Measurements from ENCODE around the gene GYPA. TPM values are rescaled to one million over a fixed set of nuclear protein-coding genes. Genes with fewer than 3 reads are reported as not detected.
"Not testable (repeated sequence)": the region's sequence is repeated elsewhere in the genome, so short reads cannot be mapped to it uniquely, and the experiment has no call there.

The GYPA gene
- total RNA-seq, 3 donors from 2014 or later (not counting 1 experiment from before 2014, with no cell fraction given): not detected

DNA sequence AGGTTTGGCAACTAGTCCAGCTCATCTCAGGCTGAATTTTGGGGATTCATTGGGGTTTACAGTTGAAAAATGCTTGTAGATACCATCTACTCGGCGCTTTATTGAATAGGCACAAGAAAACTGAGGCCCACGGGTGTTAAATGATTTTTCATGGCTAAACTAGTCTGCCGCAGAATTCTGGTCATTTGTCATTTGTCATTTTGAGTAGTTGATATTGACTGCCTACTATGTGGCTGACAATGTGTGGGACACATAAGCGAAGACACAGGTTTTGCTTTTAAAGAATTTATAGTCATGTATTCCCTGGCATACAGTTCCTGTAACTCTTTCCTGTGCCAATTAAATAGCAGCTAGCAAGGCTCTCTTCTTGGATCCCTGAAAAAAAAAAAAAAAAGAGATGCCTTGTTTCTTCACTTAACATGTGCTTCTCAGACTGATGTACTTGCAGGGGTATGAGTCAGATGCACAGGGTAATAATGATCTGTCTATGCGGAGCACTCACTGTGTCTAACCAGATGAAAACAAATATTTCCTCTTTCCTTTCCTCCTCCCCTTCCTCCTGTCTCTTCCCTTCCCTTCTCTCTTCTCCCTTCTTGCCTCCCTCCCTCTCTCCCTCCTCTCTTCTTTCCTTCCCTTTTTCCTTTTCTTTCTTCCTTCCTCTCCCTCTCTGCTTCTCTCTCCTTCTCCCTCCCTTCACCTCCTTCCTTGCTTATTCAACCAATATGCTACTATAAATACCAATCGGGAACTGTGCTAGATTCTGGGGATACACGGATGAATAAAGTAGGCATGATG is 3.2 kb downstream of the GYPA start:
- H3K27ac Mint-ChIP-seq; H3K36me3 ChIP-seq (ENCODE audit: control insufficient read depth, insufficient read depth, low read length); ATAC-seq; H3K4me1 Mint-ChIP-seq; H3K27me3 ChIP-seq (ENCODE audit: control insufficient read depth, insufficient read depth, low read length); H3K4me3 Mint-ChIP-seq; H3K36me3 Mint-ChIP-seq; H3K9me3 Mint-ChIP-seq; intact Hi-C loops (cut with micrococcal nuclease); H3K4me3 ChIP-seq (ENCODE audit: low read length); H3K9me3 ChIP-seq (ENCODE audit: control insufficient read depth, insufficient read depth, low read length); H3K27ac ChIP-seq (ENCODE audit: low read length); DNase-seq; H3K27me3 Mint-ChIP-seq (ENCODE audit: low read depth in 2 of 2); H3K4me1 ChIP-seq (ENCODE audit: control insufficient read depth, insufficient read depth, low read length): not testable (repeated sequence)
- 86% methylated on average over 6 of the region's 8 CpGs for WGBS (ENCODE audit: insufficient coverage)

DNA sequence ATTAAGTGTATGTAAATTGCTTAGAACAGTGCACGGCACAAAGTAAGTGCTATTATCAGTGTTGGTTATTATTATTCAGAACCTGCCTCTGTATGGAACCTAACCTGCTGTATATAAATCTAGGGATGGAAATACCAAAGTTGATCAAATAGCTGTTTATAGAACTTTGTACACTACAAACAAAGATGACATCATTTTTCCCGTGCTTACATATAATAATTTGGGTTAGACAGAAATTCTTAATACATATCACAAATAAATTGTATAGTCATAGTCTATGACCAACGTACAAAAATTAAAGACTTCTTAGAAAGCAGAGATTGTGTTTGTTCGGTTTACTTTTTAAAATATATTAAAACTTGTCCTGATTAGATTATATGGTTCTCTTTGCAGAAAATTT is 4.3 kb downstream of the GYPA start:
- H3K36me3 ChIP-seq (ENCODE audit: control insufficient read depth, insufficient read depth, low read length); H3K27me3 Mint-ChIP-seq (ENCODE audit: low read depth in 2 of 2); H3K4me1 Mint-ChIP-seq; H3K9me3 ChIP-seq (ENCODE audit: control insufficient read depth, insufficient read depth, low read length); H3K27ac ChIP-seq (ENCODE audit: low read length); H3K36me3 Mint-ChIP-seq; H3K4me3 ChIP-seq (ENCODE audit: low read length); H3K27ac Mint-ChIP-seq; H3K4me1 ChIP-seq (ENCODE audit: control insufficient read depth, insufficient read depth, low read length); H3K9me3 Mint-ChIP-seq; H3K27me3 ChIP-seq (ENCODE audit: control insufficient read depth, insufficient read depth, low read length); ATAC-seq; DNase-seq; H3K4me3 Mint-ChIP-seq; intact Hi-C loops (cut with micrococcal nuclease): not testable (repeated sequence)
- no CpG with 5 or more reads among the region's 4 CpGs for WGBS (ENCODE audit: insufficient coverage)

DNA sequence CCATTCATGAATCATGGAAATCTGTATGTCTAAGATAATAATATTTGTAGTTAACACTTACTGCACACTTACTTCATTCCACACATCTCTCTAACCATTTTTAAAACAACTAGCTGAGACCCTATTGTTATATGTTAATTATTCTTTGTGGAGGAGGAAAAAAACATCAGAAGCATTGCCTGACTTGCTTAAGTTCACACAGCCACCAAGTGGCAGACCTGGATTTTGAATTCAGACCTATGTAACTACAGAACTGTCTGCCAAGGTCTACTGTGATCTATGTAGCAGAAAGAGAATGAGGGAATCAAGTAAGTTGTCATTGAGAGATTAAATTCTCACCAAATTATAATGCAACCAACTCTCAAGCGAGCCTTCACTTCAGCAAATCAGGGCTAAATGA is 10.4 kb downstream of the GYPA start:
- H3K36me3 ChIP-seq (ENCODE audit: control insufficient read depth, insufficient read depth, low read length); H3K27me3 Mint-ChIP-seq (ENCODE audit: low read depth in 2 of 2); intact Hi-C loops (cut with micrococcal nuclease); H3K4me3 ChIP-seq (ENCODE audit: low read length); H3K4me1 ChIP-seq (ENCODE audit: control insufficient read depth, insufficient read depth, low read length); H3K9me3 Mint-ChIP-seq; H3K27ac Mint-ChIP-seq; H3K4me3 Mint-ChIP-seq; H3K4me1 Mint-ChIP-seq; DNase-seq; H3K36me3 Mint-ChIP-seq; ATAC-seq; H3K27ac ChIP-seq (ENCODE audit: low read length); H3K9me3 ChIP-seq (ENCODE audit: control insufficient read depth, insufficient read depth, low read length); H3K27me3 ChIP-seq (ENCODE audit: control insufficient read depth, insufficient read depth, low read length): not testable (repeated sequence)
- WGBS (ENCODE audit: insufficient coverage): no CpG with 5 or more reads among the region's 1 CpG

DNA sequence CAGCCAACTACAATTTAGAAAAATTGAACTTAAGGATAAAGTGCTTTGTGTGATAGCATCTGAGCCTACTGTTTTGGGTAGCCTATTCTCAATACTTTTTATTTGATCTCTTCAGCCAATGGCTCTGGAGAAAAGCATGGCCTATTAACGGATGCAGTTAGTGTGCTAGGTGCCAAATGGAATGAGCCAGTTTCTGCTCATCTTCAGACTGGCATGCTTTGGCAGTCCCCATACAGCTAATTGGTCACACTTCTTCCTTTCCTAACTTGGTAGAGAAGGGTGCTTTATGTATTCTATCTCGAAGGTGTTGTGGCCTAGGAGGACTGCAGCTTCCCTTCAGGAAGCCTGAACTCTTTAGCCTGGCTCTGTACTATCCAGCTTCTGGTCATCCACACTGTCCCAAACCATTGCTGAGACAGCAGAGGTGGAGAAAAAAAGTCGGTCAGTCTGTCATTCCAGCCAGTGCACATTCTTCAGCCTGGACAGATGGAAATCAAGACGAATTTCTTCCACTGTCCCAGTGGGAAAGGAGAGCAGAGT is 11.1 kb downstream of the GYPA start:
- H3K36me3 Mint-ChIP-seq; H3K9me3 ChIP-seq (ENCODE audit: control insufficient read depth, insufficient read depth, low read length); DNase-seq; H3K4me1 ChIP-seq (ENCODE audit: control insufficient read depth, insufficient read depth, low read length); H3K27me3 ChIP-seq (ENCODE audit: control insufficient read depth, insufficient read depth, low read length); ATAC-seq; H3K4me1 Mint-ChIP-seq; H3K4me3 Mint-ChIP-seq; H3K27ac ChIP-seq (ENCODE audit: low read length); H3K36me3 ChIP-seq (ENCODE audit: control insufficient read depth, insufficient read depth, low read length); H3K9me3 Mint-ChIP-seq; H3K27me3 Mint-ChIP-seq (ENCODE audit: low read depth in 2 of 2); H3K27ac Mint-ChIP-seq; H3K4me3 ChIP-seq (ENCODE audit: low read length); intact Hi-C loops (cut with micrococcal nuclease): not testable (repeated sequence)
- whole genome bisulfite sequencing (ENCODE audit: insufficient coverage): 82% methylated on average over 4 of the region's 4 CpGs

DNA sequence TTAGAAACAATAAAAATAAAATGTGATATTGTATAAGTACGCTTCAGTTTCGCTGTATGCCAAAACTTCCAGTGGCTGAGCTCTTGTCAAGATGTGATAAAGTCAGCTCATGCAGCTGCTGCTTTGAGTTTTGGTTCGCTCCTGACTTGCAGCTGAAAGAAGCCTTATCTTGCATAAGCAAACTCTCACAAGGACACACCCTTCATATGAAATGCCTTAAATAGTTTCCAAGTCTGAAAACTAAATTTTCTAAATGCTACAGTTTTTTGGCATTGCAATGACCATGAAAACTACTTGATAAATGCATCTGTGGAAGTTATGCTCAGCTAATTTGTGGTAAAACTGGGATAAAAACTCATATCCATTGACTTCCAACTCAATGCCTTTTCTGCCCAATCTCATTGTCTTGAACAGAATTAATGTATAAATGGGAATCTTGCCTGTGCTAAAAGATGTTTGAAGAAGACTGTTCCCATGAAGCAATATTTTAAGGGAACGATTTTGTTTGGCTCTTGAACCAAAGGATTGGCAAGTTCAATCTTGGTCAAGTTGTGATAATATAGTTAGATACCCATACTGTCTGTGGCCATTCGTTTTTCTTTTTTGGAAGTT is 11.7 kb downstream of the GYPA start:
- H3K36me3 ChIP-seq (ENCODE audit: control insufficient read depth, insufficient read depth, low read length); H3K27me3 Mint-ChIP-seq (ENCODE audit: low read depth in 2 of 2); H3K27ac Mint-ChIP-seq; intact Hi-C loops (cut with micrococcal nuclease); H3K9me3 ChIP-seq (ENCODE audit: control insufficient read depth, insufficient read depth, low read length); H3K27me3 ChIP-seq (ENCODE audit: control insufficient read depth, insufficient read depth, low read length); DNase-seq; H3K4me1 ChIP-seq (ENCODE audit: control insufficient read depth, insufficient read depth, low read length); ATAC-seq; H3K9me3 Mint-ChIP-seq; H3K27ac ChIP-seq (ENCODE audit: low read length); H3K4me3 ChIP-seq (ENCODE audit: low read length); H3K36me3 Mint-ChIP-seq; H3K4me3 Mint-ChIP-seq; H3K4me1 Mint-ChIP-seq: not testable (repeated sequence)
- 84% methylated on average over 2 of the region's 5 CpGs for WGBS (ENCODE audit: insufficient coverage)

DNA sequence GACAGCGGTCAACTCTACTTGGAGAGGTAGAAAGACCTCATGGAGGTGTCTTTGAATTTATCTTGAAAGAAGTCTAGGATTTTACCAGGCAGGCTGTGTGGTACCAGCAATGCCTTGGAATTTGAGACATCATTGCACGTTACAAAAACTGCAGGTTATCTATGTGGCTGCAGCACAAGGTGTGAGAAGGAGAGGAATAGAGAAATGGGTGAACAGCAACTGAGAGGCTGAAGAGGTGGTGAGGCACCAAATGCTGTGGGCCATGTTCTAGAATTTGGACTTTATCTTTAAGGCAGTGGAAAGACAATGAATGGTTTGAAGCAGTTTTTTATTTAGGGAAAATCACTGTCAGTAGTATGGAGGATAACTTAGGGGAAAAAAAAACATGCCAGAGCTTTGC is 15.4 kb downstream of the GYPA start:
- H3K4me3 ChIP-seq (ENCODE audit: low read length); H3K27ac Mint-ChIP-seq; H3K4me1 ChIP-seq (ENCODE audit: control insufficient read depth, insufficient read depth, low read length); H3K27me3 ChIP-seq (ENCODE audit: control insufficient read depth, insufficient read depth, low read length); intact Hi-C loops (cut with micrococcal nuclease); H3K4me3 Mint-ChIP-seq; H3K27me3 Mint-ChIP-seq (ENCODE audit: low read depth in 2 of 2); H3K36me3 Mint-ChIP-seq; DNase-seq; H3K36me3 ChIP-seq (ENCODE audit: control insufficient read depth, insufficient read depth, low read length); H3K27ac ChIP-seq (ENCODE audit: low read length); H3K9me3 Mint-ChIP-seq; ATAC-seq; H3K9me3 ChIP-seq (ENCODE audit: control insufficient read depth, insufficient read depth, low read length); H3K4me1 Mint-ChIP-seq: not testable (repeated sequence)
- 80% methylated on average over 1 of the region's 2 CpGs for WGBS (ENCODE audit: insufficient coverage)

DNA sequence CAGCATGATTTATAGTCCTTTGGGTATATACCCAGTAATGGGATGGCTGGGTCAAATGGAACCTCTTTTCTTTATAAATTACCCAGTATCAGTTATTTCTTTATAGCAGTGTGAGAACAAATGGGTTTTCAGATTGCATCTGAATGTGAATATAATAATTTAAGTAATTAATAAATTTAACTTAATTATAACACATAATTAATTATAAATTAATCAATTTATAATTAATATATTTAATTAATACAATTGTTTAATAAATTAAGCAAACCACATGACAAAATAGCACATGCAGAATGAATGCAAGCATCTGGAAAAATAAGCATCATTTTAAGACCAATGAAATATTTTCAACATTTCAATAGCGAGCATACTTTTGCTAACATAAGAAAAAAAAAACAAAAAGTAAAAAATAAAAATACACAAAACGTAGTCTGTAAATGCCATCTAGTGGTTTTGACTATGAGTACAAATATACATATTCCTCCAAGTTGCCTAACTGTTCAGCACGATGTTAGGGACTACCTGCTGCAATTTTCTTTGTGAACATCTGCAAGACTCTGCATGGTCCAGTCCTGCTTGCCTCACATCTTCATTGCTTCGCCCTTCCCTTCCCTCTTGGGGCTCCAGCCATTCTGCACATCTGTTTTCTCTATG is 16.4 kb downstream of the GYPA start:
- H3K4me3 ChIP-seq (ENCODE audit: low read length); H3K4me1 ChIP-seq (ENCODE audit: control insufficient read depth, insufficient read depth, low read length); H3K27me3 ChIP-seq (ENCODE audit: control insufficient read depth, insufficient read depth, low read length); H3K9me3 ChIP-seq (ENCODE audit: control insufficient read depth, insufficient read depth, low read length); H3K27ac ChIP-seq (ENCODE audit: low read length); H3K4me3 Mint-ChIP-seq; H3K36me3 ChIP-seq (ENCODE audit: control insufficient read depth, insufficient read depth, low read length); DNase-seq; intact Hi-C loops (cut with micrococcal nuclease); H3K27ac Mint-ChIP-seq; H3K27me3 Mint-ChIP-seq (ENCODE audit: low read depth in 2 of 2); ATAC-seq; H3K9me3 Mint-ChIP-seq; H3K36me3 Mint-ChIP-seq; H3K4me1 Mint-ChIP-seq: not testable (repeated sequence)
- 8% methylated on average over 2 of the region's 4 CpGs for WGBS (ENCODE audit: insufficient coverage)
